Suppressor macrophage treated with lipopolysaccharide for 4 hours (primary cell): ENCODE results near the gene MAB21L3.

Experiments used
- DNase-seq: peaks from one replicate; pipeline ENCODE4 v3.0.0-alpha.2; 2020

Gene MAB21L3

DNA sequence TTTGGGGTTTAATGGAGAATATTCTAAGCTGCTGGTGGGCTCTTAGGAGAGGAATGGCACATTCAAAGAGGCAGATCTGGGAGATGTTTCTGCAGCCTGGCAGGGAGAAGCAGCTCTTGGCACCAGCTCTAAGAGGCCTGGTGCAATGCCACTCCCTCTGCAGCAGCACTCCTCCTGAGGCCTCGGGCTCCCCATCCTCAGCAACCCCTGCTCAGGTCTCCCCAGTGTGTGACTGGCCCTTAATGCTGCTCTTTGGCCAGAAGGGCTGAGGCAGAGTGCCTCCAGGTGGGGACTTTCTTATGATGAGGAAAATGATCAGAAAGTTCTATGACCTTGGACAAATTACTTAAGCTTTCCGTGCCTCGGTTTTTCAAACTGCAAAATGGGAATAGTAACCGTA, 55.5 kb downstream of the MAB21L3 start:
- DNase-seq: no peak

DNA sequence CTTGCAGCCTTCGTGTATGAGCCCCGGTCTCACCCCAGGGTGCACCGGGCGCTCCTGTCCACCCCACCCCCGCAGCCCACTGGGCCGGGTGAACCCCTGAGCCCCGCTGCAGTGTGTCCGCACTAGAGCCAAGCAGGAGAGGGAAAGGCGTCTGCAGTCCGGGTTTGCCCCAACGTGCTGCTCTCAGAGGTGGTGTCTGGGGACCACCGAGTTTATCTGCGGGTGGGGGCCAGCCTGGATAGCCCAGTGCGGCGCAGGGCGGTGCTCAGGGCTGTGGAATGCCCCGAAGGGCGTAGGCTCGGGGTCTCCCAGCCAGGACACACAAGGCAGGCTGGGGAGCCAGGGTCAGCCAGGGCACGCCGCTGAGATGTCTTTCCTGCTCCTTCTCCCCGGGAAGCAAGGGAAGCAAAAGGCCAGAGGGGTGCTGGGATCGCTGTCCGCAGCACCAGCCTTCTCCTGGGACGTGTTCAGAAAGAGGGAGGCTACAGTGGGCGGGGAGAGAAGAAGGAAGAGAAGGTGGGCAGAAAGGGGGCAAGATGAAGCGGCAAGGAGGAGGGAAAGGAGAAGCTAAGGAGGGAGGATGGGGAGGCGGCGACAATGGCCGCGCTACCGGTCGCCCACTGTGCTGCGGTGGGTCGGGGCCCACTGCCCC, 56.6 kb downstream of the MAB21L3 start:
- DNase-seq: no peak

DNA sequence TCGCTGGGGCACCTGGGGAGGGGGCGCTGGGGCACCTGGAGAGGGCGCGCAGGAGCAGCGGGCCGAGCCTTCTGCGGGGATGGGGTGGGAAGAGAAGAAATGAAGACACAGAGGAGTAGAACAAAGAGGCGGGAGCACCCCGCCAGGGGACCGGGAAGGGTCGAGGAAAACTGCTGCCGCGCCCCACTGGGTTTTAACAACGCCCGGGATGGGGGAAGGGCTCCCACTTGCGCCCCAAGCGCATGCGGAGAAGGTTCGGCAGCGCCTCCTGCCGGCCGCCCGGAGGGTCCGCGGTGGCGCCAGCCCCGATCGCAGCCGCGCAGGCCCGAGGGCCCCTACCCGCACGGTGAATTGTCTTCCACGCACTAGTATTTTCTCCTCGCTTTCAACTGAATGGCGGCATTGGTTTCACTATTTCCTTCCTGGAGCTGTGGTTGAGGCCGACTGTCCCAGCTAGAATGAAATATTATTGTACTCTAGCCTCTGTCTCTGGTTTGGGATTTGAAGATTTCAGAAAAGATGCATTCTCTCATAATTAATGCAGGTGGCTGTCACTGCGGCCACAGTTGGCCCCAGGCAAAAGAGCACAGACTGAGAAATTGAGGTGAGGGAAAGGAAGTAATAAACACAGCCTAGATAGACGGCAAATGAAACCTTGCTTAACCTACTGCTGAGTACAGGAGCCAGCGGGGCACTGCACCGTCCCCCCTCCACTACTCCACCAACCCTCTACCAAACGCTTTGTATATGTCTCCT, 57.3 kb downstream of the MAB21L3 start:
- DNase-seq: peak; percentile 80

DNA sequence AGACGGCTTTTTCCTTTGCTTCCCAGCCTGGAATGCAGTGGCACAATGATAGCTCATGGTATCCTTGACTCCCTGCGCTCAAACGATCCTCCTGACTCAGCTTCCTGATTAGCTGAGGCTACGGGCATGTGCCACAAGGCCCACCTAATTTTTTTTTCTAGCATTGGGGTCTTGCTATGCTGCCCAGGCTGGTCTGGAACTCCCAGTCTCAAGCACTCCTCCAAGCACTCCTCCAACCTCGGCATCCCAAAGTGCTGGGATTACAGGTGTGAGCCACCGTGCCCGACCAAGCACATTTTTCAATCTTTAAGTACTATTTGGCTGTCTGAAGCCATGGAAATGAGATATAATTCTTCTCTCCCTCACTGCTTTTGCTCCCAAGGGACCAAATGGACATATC, 58.7 kb downstream of the MAB21L3 start:
- no peak for DNase-seq

DNA sequence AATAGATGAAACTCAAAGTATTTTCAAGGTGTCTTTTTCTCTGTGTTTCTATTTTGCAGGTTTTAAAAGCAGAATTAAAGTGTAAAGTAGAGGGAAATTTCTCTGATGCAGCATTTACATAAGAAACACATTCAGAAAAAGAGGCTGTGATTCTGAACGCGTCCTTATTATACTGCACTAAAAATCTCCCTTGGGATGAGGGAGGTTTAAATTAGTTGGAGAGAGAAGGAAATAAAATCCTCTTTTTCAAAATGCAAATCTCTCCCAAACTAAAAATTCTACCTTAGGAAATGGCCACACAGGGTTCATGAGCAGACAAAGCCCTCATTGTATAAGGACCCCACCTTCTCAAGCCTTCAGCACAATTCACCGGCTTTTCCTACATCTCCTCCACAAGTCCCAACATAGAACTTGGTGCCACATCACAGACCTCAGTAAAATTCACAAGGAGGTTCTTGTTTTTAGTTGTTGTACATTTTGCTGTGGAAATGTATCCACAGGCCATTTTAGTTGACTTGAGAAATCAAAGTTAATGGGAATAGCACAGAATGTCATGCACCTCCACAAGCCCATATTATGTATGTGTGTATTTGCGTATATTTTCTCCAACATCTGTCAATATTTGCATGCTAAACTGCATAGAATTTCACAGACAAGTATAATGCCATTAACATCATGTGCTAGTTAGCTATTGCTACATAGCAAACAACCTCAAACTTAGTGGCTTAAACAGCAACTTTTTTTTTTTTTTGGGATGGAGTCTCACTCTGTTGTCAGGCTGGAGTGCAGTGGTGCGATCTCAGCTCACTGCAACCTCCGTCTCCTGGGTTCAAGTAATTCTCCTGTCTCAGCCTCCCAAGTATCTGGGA, 59.8 kb downstream of the MAB21L3 start:
- no peak for DNase-seq

DNA sequence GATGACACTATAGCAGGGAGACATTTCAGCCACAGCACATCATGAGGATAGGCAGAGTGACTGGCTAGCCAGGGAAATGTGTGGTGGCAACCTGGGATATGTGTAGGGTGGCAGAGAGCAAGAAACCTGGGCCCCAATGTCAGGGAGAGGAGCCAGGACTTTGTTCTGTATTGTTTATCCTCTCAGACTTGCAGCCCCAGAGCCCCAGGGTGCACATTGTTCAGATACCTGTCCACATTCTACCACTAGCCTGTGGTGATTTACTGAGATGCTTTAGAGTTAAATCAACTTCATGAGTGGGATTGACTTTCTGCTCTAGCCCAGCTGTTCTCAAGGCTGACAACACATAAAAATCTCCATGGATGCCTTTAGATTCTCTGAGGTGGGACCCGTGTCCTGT, 61.5 kb downstream of the MAB21L3 start:
- DNase-seq: no peak

DNA sequence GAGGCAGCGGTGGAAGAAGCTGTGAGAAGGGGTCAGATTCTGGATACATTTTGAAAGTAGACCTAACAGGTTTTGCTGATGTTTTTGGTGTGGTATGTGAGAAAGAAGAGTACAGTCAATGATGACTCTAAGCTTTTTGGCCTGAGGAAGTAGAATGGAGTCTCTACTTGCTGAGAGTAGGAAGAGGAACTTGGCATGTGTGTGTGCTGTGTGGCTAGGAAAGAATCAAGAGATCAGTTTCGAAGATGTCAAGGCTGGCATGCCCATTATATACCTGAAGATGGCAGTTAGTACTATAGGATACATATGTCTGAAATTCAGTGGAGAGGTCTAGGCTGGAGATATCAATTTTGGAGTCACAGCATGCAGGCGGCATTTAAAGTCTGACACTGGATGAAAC, 64.4 kb downstream of the MAB21L3 start:
- DNase-seq: no peak

DNA sequence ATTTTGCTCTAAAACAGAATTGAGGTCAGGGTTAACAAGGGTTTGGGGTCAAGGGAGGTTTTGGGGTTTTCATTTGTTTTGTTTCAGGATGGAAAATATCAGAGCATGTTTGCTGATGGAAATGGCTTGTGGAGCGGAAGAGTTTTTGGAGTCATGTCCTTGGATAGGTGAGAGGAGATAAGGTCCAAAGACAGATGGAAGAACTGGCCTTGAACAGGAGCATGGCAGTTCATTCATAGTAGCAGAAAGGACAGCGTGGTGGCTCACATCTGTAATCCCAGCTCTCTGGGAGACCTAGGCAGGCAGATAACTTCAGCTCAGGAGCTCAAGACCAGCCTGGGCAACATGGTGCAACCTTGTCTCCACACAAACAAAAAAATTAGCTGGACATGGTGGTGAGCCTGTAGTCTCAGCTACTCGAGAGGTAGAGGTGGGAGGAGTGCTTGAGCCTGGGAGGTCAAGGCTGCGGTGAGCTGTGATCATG, 65.1 kb downstream of the MAB21L3 start:
- DNase-seq: no peak

DNA sequence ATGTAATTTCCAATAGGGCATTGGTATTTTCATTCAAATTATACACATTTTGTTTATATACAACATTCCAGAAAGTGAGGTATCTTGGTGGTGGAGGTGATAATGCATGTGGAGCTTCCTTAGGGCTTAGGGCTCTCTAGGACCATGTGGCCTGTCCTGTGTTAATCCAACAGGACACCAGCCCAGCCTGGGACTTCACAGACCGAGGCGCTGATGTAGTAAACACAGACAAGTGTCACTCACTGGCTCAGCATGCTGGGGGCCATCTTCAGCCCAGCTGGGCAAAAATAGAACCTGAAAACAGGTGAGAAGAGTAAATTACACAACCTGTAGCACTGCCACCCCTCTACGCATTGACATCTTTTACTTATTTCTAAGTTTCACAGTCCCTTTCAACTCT, 66.7 kb downstream of the MAB21L3 start:
- DNase-seq: no peak

DNA sequence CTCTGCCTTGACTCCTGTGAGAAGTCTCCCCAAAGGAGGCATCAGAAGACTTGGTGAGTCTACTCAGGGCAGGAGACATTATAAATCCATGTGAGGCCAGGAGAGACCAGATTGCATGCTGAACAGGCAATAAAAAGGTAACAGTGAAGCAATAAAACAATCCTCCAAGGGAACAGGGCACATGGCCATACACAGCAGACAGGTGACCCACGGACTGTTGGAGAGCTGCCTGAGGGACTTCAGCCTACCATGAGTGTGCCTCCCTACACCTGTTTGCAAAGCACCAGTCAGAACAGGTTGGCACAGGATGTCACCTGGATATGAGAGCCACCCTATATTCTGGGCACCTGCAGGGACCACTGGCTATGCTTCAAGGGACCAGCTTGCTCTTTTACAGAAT, 67.6 kb downstream of the MAB21L3 start:
- DNase-seq: no peak

DNA sequence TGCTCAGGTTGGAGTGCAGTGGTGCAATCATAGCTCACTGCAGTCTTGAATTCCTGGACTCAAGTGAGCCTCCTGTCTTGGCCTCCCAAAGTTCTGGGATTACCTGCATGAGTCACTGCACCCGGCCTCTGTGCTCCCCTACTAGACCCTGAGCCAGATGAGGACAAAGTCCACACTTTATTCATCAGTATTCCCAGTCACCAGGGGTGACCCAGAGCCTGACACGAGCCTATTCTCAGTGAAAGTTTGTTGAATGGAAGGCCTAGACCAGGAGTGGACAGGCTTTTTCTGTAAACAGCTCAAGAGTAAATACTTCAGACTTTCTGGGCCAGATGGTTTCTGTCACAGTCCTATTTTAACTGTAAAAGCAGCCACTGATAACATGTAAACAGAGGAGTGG, 68.2 kb downstream of the MAB21L3 start:
- DNase-seq: no peak

DNA sequence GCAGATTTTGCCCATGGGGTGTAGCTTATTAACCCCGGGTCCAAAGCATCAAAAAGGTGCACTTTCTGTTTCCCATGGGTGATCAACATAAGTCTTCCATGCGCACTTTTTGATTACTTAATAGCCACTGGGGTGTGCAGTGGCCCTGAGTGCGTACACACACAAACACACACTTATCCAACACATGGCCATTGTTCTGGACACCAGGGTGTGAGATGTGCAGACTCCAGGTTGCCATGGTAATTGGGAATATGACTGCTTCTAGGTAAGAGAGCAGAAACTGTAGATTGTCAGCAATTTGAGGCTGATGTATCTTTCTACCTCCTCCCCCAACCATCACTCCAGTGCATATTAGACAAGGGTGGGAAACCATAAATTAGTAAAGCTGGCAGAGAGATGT, 68.8 kb downstream of the MAB21L3 start:
- DNase-seq: no peak

DNA sequence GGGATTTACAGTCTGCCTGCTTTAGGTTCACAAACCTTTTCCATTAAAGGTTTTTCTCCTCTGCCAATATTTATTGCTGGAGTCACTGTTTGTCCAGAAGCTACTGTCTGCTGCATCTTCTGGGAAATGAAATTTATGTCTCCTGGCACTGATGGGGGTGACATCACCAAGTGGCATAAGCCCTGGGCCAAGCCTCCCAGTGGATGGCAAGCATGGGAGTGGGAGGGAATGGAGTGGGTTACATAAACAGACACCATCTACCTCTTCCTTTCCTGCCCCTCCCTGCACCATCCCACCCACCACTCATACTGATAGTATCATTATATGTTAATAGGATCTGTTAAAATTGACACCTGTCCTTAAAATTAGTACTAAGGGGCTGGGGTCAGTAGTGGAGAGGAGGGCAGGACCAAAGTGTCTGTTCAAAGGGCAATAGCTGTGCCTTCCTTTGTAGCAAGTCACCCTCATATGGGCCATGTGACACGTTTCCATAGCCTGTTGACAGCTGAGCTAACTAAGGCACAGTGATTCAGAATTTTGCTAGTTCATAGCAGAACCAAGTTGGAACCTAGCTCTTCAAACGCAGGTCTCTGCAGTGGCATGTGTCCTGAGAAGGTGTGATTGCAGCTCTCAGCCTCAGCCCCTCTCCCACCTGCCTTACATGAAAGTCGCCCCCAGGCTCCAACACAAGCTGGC, 71.0 kb downstream of the MAB21L3 start:
- DNase-seq: no peak
